Suprapubic skin (tissue), 4 donors: ENCODE results near the gene MICB.
"Not testable (repeated sequence)": the region's sequence is repeated elsewhere in the genome, so short reads cannot be mapped to it uniquely, and the experiment has no call there.

ENCODE experiments used
- EP300 ChIP-seq: sonication (generic); formaldehyde crosslinking; IDR thresholded peaks from one replicate; pipeline ENCODE4 v1.6.1; 2017; ENCODE audit warnings: antibody characterized with exemption
- POLR2AphosphoS5 ChIP-seq, 3 donors: sonication (generic); formaldehyde crosslinking; IDR thresholded peaks; one replicate each; pipeline ENCODE4 v1.6.1; 2017; ENCODE audit warnings: antibody characterized with exemption in 3 of 3

- TF ChIP-seq EP300; POLR2AphosphoS5 (IDR thresholded peaks at IDR 0.05): not testable (repeated sequence)
These were observed 11.1 kb downstream of the MICB start for GRCh38 chr6:31509036-31509435.
